ENCODE measurements around the gene ABCA5.

ABCA5 gene

GRCh38 chr17:69250641-69251040, 76.3 kb downstream of the ABCA5 start:
- no peak for DNase-seq

GRCh38 chr17:69246726-69247375, 80.1 kb downstream of the ABCA5 start:
- no peak for DNase-seq

- no peak for DNase-seq
These were observed 80.7 kb downstream of the ABCA5 start for GRCh38 chr17:69246202-69246601.

GRCh38 chr17:69245617-69246016, 81.3 kb downstream of the ABCA5 start:
- DNase-seq = no peak

GRCh38 chr17:69239611-69240600, 87.0 kb downstream of the ABCA5 start:
- no peak for DNase-seq

GRCh38 chr17:69236946-69237345, 90.0 kb downstream of the ABCA5 start:
- no peak for DNase-seq

GRCh38 chr17:69236464-69236863, 90.5 kb downstream of the ABCA5 start:
- no peak for DNase-seq

- peak; percentile 14 for DNase-seq
These were observed 91.4 kb downstream of the ABCA5 start for GRCh38 chr17:69235338-69236058.

- no peak for DNase-seq
These were observed 94.3 kb downstream of the ABCA5 start for GRCh38 chr17:69232650-69233049.

- no peak for DNase-seq
These were observed 95.4 kb downstream of the ABCA5 start for GRCh38 chr17:69231521-69231920.

GRCh38 chr17:69230939-69231338, 96.0 kb downstream of the ABCA5 start:
- no peak for DNase-seq

- no peak for DNase-seq
These were observed 98.4 kb downstream of the ABCA5 start, which contains the start of gene ABCA10 for GRCh38 chr17:69228576-69228975. Gene ABCA10, minus strand, starts transcription at chr17:69228824. Its CDS starts 3,466 bp downstream, at chr17:69225358.

- no peak for DNase-seq
These were observed 98.9 kb downstream of the ABCA5 start for GRCh38 chr17:69228018-69228417.

GRCh38 chr17:69227541-69227940, 99.4 kb downstream of the ABCA5 start:
- no peak for DNase-seq

GRCh38 chr17:69223809-69224208, 103.1 kb downstream of the ABCA5 start:
- no peak for DNase-seq

GRCh38 chr17:69222707-69223258, 104.2 kb downstream of the ABCA5 start:
- no peak for DNase-seq

- no peak for DNase-seq
These were observed 106.8 kb downstream of the ABCA5 start for GRCh38 chr17:69220098-69220497.

- no peak for DNase-seq
These were observed 107.9 kb downstream of the ABCA5 start for GRCh38 chr17:69218986-69219385.

GRCh38 chr17:69213059-69213813, 113.7 kb downstream of the ABCA5 start:
- no peak for DNase-seq

- no peak for DNase-seq
These were observed 118.3 kb downstream of the ABCA5 start for GRCh38 chr17:69208640-69209039.

- DNase-seq = no peak
These were observed 119.8 kb downstream of the ABCA5 start for GRCh38 chr17:69207151-69207550.

GRCh38 chr17:69198238-69198637, 128.7 kb downstream of the ABCA5 start:
- no peak for DNase-seq

Data from NCI-H2081 treated with DMSO at 0.1 percent for 48 hours (cell line).